GM23338 (cell line): ENCODE results near the gene UBE2V1. TPM values are rescaled to one million over a fixed set of nuclear protein-coding genes. Genes with fewer than 3 reads are reported as not detected.

ENCODE experiments used
- CREB1 ChIP-seq: fragments of 250-450 bp; sonication (Bioruptor Pico); IDR thresholded peaks from 2 replicates; pipeline ENCODE4 v1.5.0; 2020; ENCODE audit warnings: low read depth, mild to moderate bottlenecking, moderate library complexity
- ETS1 ChIP-seq: IDR thresholded peaks from 2 replicates; pipeline ENCODE4 v1.6.1; 2016; ENCODE audit warnings: antibody characterized with exemption
- EZH2 ChIP-seq: fragments of 200-600 bp; sonication (generic); IDR thresholded peaks from one replicate; pipeline ENCODE4 v1.8.0; 2017; ENCODE audit warnings: antibody characterized with exemption, mild to moderate bottlenecking, low read depth; ENCODE audit not compliant: unreplicated experiment
- EZH2phosphoT487 ChIP-seq: fragments of 200-600 bp; sonication (generic); IDR thresholded peaks from one replicate; pipeline ENCODE4 v1.8.1; 2018; ENCODE audit warnings: antibody characterized with exemption; ENCODE audit not compliant: unreplicated experiment
- NANOG ChIP-seq: IDR thresholded peaks from 2 replicates; pipeline ENCODE4 v1.6.1; 2016; ENCODE audit warnings: antibody characterized with exemption, borderline replicate concordance
- STAT1 ChIP-seq: IDR thresholded peaks from one replicate; pipeline ENCODE4 v1.6.1; 2016; ENCODE audit warnings: antibody characterized with exemption; ENCODE audit not compliant: unreplicated experiment
- ZNF462 ChIP-seq: fragments of 250-450 bp; sonication (Bioruptor Pico); IDR thresholded peaks from 2 replicates; pipeline ENCODE4 v1.5.0; 2020; ENCODE audit warnings: mild to moderate bottlenecking, moderate library complexity
- polyA plus RNA-seq: library from polyadenylated mRNA; unstranded; fragments of >200 nt; fragmentation: Nextera tagmentation; extraction: Ambion mirVana; gene quantifications from 2 replicates; pipeline ENCODE4 v1.2.1, GENCODE V29; 2016
- total RNA-seq: library from RNA; depleted of rRNA; stranded (reverse); fragments of >200 nt; shearing (Covaris generic); gene quantifications from 2 replicates; pipeline ENCODE4 v1.2.3, GENCODE V29; 2014

The UBE2V1 gene
- total and polyA plus RNA-seq, 2 experiments from 2014 or later = 105 to 302 TPM

GRCh38 chr20:50151034-50151743, 38.2 kb upstream of the UBE2V1 start (continued):
- TF ChIP-seq ZNF462 (CRISPR knock-in tag) (no peak), NANOG (no peak), STAT1 (no peak), CREB1 (CRISPR knock-in tag) (no peak), ETS1 (no peak), EZH2phosphoT487 (no peak), EZH2 (no peak)
